Loucy (cell line): ENCODE measurements around the gene PTPRN2.

Experiments used
- H2AFZ ChIP-seq: fragments of 200-600 bp; sonication (generic); 2 replicates; pipeline ENCODE4 v1.6.0; 2016; ENCODE audit warnings: antibody characterized with exemption, mild to moderate bottlenecking, low read length, moderate library complexity
- H3F3A ChIP-seq: fragments of 200-600 bp; 2 replicates; pipeline ENCODE4 v1.6.0; 2016; ENCODE audit warnings: antibody characterized with exemption, low read depth, mild to moderate bottlenecking
- H3K27me3 ChIP-seq: fragments of 200-600 bp; sonication (generic); 2 replicates; pipeline ENCODE4 v1.6.1; 2014; ENCODE audit warnings: low read length, mild to moderate bottlenecking; ENCODE audit not compliant: insufficient read depth, poor library complexity, severe bottlenecking
- H3K36me3 ChIP-seq: fragments of 200-600 bp; sonication (generic); 2 replicates; pipeline ENCODE4 v1.6.1; 2016; ENCODE audit warnings: low read length; ENCODE audit not compliant: insufficient read depth
- H3K4me1 ChIP-seq: fragments of 200-600 bp; sonication (generic); 2 replicates; pipeline ENCODE4 v1.5.1; 2014; ENCODE audit warnings: low read length, mild to moderate bottlenecking; ENCODE audit not compliant: insufficient read depth, poor library complexity, severe bottlenecking
- H3K4me2 ChIP-seq: fragments of 200-600 bp; sonication (generic); 2 replicates; pipeline ENCODE4 v1.6.0; 2014; ENCODE audit warnings: antibody characterized with exemption, low read length, low read depth, mild to moderate bottlenecking; ENCODE audit not compliant: poor library complexity, severe bottlenecking
- H3K4me3 ChIP-seq: fragments of 200-600 bp; sonication (generic); 2 replicates; pipeline ENCODE4 v1.5.1; 2014; ENCODE audit warnings: low read length, mild to moderate bottlenecking, mixed read lengths; ENCODE audit not compliant: poor library complexity, severe bottlenecking
- H3K79me2 ChIP-seq: fragments of 200-600 bp; sonication (generic); 2 replicates; pipeline ENCODE4 v1.6.1; 2014; ENCODE audit warnings: low read length; ENCODE audit not compliant: insufficient read depth
- H3K9ac ChIP-seq: fragments of 200-600 bp; sonication (generic); 2 replicates; pipeline ENCODE4 v1.6.0; 2014; ENCODE audit warnings: mild to moderate bottlenecking, low read depth, low read length, moderate library complexity; ENCODE audit not compliant: poor library complexity, severe bottlenecking
- H3K9me2 ChIP-seq: fragments of 200-600 bp; sonication (generic); replicated peaks from 2 replicates; pipeline ENCODE4 v1.6.1; 2016; ENCODE audit warnings: low read depth, low read length, mixed read lengths
- H3K9me3 ChIP-seq: fragments of 200-600 bp; sonication (generic); 2 replicates; pipeline ENCODE4 v1.6.1; 2014; ENCODE audit warnings: mild to moderate bottlenecking, antibody characterized with exemption, low read length, low read depth; ENCODE audit not compliant: insufficient read depth
- H4K20me1 ChIP-seq: fragments of 200-600 bp; sonication (generic); 2 replicates; pipeline ENCODE4 v1.6.0; 2014; ENCODE audit warnings: antibody characterized with exemption, low read length, mild to moderate bottlenecking; ENCODE audit not compliant: insufficient read depth, poor library complexity, severe bottlenecking
- EZH2phosphoT487 ChIP-seq: fragments of 200-600 bp; IDR thresholded peaks from 2 replicates; pipeline ENCODE4 v1.6.1; 2018; ENCODE audit warnings: antibody characterized with exemption, mild to moderate bottlenecking, moderate library complexity, borderline replicate concordance
- TF ChIP-seq, protein P1 (sequence below): fragments of 200-600 bp; sonication (generic); conservative IDR thresholded peaks from 2 replicates; pipeline ENCODE4 v1.5.1; 2014; ENCODE audit warnings: mild to moderate bottlenecking, antibody characterized with exemption, low read length

PTPRN2 gene

GRCh38 chr7:157612009-157612663 is 975.5 kb downstream of the PTPRN2 start:
- Histone ChIP-seq H3K27me3 (no peaks in the 10 kb centered on the region), H3K4me3 (no peak overlapping the region), H3K9me3 (no peaks in the 10 kb centered on the region)

GRCh38 chr7:157611341-157611740 is 976.3 kb downstream of the PTPRN2 start:
- Histone ChIP-seq H3K4me3 (no peak overlapping the region), H4K20me1 (no peaks in the 10 kb centered on the region), H3K9me2 (no peaks in the 10 kb centered on the region), H3K27me3 (no peaks in the 10 kb centered on the region), H3K4me2 (no peak overlapping the region), H3K79me2 (no peaks in the 10 kb centered on the region), H3K9me3 (no peaks in the 10 kb centered on the region), H3K4me1 (no peaks in the 10 kb centered on the region), H3K36me3 (no peaks in the 10 kb centered on the region), H2AFZ (no peak overlapping the region), H3F3A (no peaks in the 10 kb centered on the region), H3K9ac (no peak overlapping the region)
- TF ChIP-seq, protein P1, sequence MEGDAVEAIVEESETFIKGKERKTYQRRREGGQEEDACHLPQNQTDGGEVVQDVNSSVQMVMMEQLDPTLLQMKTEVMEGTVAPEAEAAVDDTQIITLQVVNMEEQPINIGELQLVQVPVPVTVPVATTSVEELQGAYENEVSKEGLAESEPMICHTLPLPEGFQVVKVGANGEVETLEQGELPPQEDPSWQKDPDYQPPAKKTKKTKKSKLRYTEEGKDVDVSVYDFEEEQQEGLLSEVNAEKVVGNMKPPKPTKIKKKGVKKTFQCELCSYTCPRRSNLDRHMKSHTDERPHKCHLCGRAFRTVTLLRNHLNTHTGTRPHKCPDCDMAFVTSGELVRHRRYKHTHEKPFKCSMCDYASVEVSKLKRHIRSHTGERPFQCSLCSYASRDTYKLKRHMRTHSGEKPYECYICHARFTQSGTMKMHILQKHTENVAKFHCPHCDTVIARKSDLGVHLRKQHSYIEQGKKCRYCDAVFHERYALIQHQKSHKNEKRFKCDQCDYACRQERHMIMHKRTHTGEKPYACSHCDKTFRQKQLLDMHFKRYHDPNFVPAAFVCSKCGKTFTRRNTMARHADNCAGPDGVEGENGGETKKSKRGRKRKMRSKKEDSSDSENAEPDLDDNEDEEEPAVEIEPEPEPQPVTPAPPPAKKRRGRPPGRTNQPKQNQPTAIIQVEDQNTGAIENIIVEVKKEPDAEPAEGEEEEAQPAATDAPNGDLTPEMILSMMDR = no peak
- no peak for TF ChIP-seq EZH2phosphoT487

More at GRCh38 chr7:157612009-157612663, 975.5 kb downstream of the PTPRN2 start:
- Histone ChIP-seq H2AFZ (no peak overlapping the region), H3F3A (no peaks in the 10 kb centered on the region), H3K9me2 (no peaks in the 10 kb centered on the region), H3K9ac (no peak overlapping the region), H3K4me2 (no peak overlapping the region), H3K4me1 (no peaks in the 10 kb centered on the region), H4K20me1 (no peaks in the 10 kb centered on the region), H3K36me3 (no peaks in the 10 kb centered on the region), H3K79me2 (no peaks in the 10 kb centered on the region)
- TF ChIP-seq, protein P1 = no peak
- no peak for TF ChIP-seq EZH2phosphoT487

GRCh38 chr7:157610671-157611295 is 976.8 kb downstream of the PTPRN2 start:
- H3K79me2 ChIP-seq = no peaks in the 10 kb centered on the region
- H3K9ac ChIP-seq = no peak overlapping the region
- no peaks in the 10 kb centered on the region for H3K4me1 ChIP-seq
- H3F3A ChIP-seq = no peaks in the 10 kb centered on the region
- H3K27me3 ChIP-seq = no peaks in the 10 kb centered on the region
- H3K36me3 ChIP-seq = no peaks in the 10 kb centered on the region
- H3K4me3 ChIP-seq = no peak overlapping the region
- H4K20me1 ChIP-seq = no peaks in the 10 kb centered on the region
- H2AFZ ChIP-seq = no peak overlapping the region
- H3K4me2 ChIP-seq = no peak overlapping the region
- H3K9me3 ChIP-seq = no peaks in the 10 kb centered on the region; the same call in 1 of the 2 replicates
- TF ChIP-seq, protein P1 = no peak
- no peak for TF ChIP-seq EZH2phosphoT487
- no peaks in the 10 kb centered on the region for H3K9me2 ChIP-seq
